Stimulated activated CD4-positive, alpha-beta T cell treated with anti-CD3 and anti-CD28 coated beads, Interleukin-1b, Interleukin-23, amount 100 ng/mL, for 1 hour (primary cell): Measurements from ENCODE around the gene TRIM29.

Experiments
- DNase-seq, 2 donors: peaks; one replicate each; pipeline ENCODE4 v3.0.0-alpha.2; 2020; ENCODE audit warnings: low read depth in 2 of 2

Gene TRIM29

GRCh38 chr11:120062561-120062930 lies 75.4 kb downstream of the TRIM29 start:
- no peak for DNase-seq

GRCh38 chr11:120061761-120062560 lies 76.0 kb downstream of the TRIM29 start:
- DNase-seq = no peak
